Activated CD4-positive, alpha-beta T cell treated with anti-CD3 and anti-CD28 coated beads, Interleukin-2, Interleukin-4, amounts not matched to agents 100 ng/mL and 50 ng/mL, durations not matched to agents 16 hours and 8 hours (primary cell): Measurements from ENCODE around the gene PTK7.

Experiments used
- DNase-seq: peaks from one replicate; pipeline ENCODE4 v3.0.0-alpha.2; 2020; ENCODE audit warnings: low spot score

The PTK7 gene

GRCh38 chr6:43146709-43147688 is 70.9 kb downstream of the PTK7 start:
- no peak for DNase-seq

DNA sequence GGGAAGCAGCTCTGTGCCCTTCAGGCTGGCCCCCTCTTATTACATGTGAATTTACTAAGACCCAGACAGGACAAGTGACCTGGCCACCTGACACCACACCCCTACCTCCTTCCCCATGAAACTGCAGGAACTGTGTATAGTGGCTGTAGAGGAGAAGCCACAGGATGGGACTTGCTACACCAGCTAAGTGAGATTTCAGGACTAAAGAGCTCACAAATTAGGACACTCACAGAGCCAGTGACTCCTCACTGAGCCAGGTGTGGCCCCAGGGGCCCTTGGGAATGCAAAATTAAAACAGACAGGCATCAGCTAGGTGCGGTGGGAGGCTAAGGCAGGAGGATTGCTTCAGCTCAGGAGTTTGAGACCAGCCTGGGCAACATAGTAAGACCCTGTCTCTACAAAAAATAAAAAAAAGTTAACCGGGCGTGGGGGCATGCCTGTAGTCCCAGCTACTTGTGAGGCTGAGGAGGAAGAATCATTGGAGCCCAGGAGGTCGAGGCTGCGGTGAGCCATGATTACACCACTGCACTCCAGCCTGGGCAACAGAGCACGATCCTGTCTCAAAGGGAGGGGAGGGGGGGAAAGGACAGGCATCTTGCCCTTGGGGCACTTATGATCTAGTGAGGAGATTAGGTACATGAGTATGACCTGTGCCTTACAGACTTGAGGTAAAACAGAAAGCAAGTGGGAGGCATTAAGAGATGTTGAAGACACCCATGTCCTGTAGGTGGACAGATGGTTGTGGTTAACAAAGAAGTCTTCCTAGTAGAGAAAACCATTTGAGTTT is 71.8 kb downstream of the PTK7 start:
- DNase-seq: no peak

- no peak for DNase-seq
Measured at GRCh38 chr6:43149265-43149664, 73.2 kb downstream of the PTK7 start.

- no peak for DNase-seq
Measured at GRCh38 chr6:43150051-43150751, 74.1 kb downstream of the PTK7 start.

DNA sequence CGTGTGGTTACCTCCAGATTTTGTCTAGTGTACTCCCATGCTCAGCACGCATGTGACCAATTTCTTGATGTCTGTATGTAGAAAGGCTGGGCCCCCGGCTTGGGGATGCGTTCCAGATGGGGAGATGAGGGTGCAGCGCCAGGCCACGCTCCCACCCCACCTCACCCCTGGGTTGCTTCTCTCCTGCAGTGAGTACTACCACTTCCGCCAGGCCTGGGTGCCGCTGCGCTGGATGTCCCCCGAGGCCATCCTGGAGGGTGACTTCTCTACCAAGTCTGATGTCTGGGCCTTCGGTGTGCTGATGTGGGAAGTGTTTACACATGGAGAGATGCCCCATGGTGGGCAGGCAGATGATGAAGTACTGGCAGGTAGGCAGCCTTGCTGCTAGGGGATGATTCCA is 83.5 kb downstream of the PTK7 start:
- no peak for DNase-seq

- DNase-seq: no peak
Measured at GRCh38 chr6:43163899-43164298, 87.8 kb downstream of the PTK7 start.

- DNase-seq: no peak
Measured at GRCh38 chr6:43170417-43170930, 94.4 kb downstream of the PTK7 start.

- peak; percentile 100 for DNase-seq
Measured at GRCh38 chr6:43170931-43171706, 95.0 kb downstream of the PTK7 start, which contains the start of gene SRF. Gene SRF (plus strand): TSS chr6:43171269. CDS start chr6:43171657, 388 bp downstream.

GRCh38 chr6:43171707-43172103 is 95.6 kb downstream of the PTK7 start:
- no peak for DNase-seq

- peak; percentile 41 for DNase-seq
Measured at GRCh38 chr6:43172104-43173007, 96.2 kb downstream of the PTK7 start.

GRCh38 chr6:43173591-43174262 is 97.6 kb downstream of the PTK7 start:
- no peak for DNase-seq

DNA sequence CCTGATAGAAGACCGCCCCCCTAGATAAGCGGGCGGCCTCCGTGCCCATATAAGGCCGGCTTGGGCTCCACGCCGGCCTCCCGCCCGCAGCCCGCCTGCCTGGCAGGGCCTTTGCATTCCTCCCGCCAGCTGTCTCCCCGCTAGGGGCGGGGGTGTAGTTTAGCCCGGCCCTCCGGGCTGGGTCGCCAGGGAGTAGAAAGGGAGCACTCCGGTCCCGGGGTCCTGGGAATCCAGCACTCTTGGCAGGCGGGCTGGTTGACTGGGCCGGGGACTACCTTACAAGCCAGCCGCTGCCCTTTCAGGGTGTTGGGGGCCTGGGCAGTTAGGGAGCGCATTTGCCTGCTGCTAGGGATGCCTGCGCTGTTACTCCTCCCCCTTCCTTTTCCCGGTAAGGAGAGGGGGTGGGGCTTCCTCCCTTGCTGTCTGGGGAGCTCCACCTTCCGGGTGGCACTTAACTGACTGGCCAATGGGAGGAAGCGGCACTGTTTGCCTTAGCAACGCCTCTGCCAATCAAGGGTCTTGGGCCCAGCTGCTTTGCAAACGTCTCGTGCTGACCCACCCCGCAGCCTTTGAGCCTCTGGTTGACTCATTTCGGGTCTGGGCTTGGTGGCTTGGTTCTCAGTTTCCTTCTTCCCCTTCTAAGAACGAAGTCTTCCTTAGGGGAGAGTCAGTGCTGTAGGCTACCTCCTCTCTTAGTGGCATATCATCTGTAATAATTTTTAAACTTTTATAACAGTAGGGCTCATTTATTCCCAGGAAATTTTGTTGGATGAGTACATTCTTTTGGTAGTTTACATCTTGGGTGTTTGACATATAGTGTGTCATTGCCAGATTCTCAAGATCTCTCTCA is 98.4 kb downstream of the PTK7 start:
- DNase-seq: peak; percentile 100

DNA sequence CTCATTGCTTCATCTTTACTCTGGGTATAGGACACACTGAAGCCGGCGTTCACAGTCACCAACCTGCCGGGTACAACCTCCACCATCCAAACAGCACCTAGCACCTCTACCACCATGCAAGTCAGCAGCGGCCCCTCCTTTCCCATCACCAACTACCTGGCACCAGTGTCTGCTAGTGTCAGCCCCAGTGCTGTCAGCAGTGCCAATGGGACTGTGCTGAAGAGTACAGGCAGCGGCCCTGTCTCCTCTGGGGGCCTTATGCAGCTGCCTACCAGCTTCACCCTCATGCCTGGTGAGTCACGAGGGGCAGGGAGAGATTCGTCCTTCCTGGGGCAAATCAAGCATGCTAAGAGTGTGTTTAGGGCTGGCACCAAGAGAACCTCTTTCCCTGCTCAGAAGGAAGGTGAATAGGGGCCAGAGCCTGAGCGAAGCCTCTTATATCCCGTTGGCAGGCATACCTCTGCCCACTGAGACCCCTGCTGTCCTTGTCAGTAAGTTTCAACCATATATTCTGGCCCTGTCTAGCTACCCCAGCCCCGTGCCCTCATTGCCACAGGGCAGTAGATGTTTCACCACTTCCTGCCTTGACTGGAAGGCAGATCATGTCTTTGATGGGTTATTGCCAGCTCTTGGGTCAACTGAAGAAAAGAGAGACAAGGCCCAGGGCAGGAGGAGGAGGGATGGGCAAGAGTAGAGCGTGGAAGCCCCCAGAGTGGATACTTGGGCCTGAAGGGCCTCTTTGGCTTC is 99.7 kb downstream of the PTK7 start:
- DNase-seq: no peak

DNA sequence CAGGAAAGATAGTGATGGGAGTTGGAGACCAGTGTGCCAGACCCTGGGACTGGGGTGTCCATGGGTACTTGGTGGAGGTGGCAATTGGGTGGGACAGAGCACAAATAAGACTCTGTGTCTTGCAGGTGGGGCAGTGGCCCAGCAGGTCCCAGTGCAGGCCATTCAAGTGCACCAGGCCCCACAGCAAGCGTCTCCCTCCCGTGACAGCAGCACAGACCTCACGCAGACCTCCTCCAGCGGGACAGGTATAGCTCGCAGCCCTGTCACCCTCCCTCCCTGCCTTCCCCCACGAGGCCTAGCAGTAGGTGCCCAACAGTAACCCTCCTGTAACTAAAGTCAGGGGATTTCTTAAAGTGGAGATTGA is 100.3 kb downstream of the PTK7 start:
- DNase-seq: no peak

- DNase-seq: no peak
Measured at GRCh38 chr6:43178150-43178549, 102.0 kb downstream of the PTK7 start.

GRCh38 chr6:43178951-43179830 is 103.1 kb downstream of the PTK7 start:
- DNase-seq: no peak

DNA sequence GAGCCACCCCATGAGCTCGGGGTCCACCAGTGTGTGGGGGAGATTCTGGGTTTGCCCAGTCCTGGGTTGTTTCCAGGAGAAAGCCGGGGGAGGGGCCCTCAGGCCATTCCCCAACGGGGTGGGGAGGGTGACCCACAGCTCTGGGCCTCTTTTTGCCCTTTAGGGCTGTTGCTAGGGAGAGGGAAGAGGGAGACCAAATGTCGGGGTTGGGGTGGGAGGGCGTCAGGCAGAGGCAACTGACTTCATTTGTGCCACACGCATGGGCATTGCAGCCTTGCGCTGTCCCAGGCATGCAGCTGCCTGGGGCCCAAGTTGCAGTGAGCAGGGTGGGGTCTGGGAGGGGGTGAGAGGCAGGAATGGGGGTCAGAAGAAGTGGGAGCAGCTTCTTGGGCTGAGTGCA is 103.9 kb downstream of the PTK7 start:
- no peak for DNase-seq
